Neural progenitor cell (in vitro differentiated cells): ENCODE measurements around the gene TSSK3. TPM values are rescaled to one million over a fixed set of nuclear protein-coding genes. Genes with fewer than 3 reads are reported as not detected.

ENCODE experiments used
- DNase-seq: peaks from one replicate; pipeline ENCODE4 v3.0.0-alpha.2; 2016; ENCODE audit warnings: low spot score
- H2AFZ ChIP-seq: fragments of 200-600 bp; sonication (generic); replicated peaks from 2 replicates; pipeline ENCODE4 v1.6.1; 2016; ENCODE audit warnings: antibody characterized with exemption
- H3F3A ChIP-seq: fragments of 200-600 bp; sonication (generic); 2 replicates; pipeline ENCODE4 v1.6.1; 2016; ENCODE audit warnings: antibody characterized with exemption, low read depth
- H3K27ac ChIP-seq: fragments of 200-600 bp; sonication (generic); 2 replicates; pipeline ENCODE4 v1.5.1; 2016; ENCODE audit warnings: mild to moderate bottlenecking
- H3K27me3 ChIP-seq: fragments of 200-600 bp; sonication (generic); 2 replicates; pipeline ENCODE4 v1.6.1; 2016; ENCODE audit warnings: mild to moderate bottlenecking, moderate library complexity
- H3K36me3 ChIP-seq: fragments of 200-600 bp; sonication (generic); 2 replicates; pipeline ENCODE4 v1.5.1; 2016
- H3K4me1 ChIP-seq: fragments of 200-600 bp; sonication (generic); 2 replicates; pipeline ENCODE4 v1.6.1; 2016; ENCODE audit warnings: mixed run types
- H3K4me2 ChIP-seq: fragments of 200-600 bp; sonication (generic); 2 replicates; pipeline ENCODE4 v1.6.1; 2016
- H3K4me3 ChIP-seq: fragments of 200-600 bp; sonication (generic); 2 replicates; pipeline ENCODE4 v1.5.1; 2016
- H3K79me2 ChIP-seq: fragments of 200-600 bp; sonication (generic); 2 replicates; pipeline ENCODE4 v1.6.1; 2016; ENCODE audit warnings: low read depth
- H3K9ac ChIP-seq: fragments of 200-600 bp; sonication (generic); 2 replicates; pipeline ENCODE4 v1.6.1; 2016
- H3K9me3 ChIP-seq: fragments of 200-600 bp; sonication (generic); 2 replicates; pipeline ENCODE4 v1.5.1; 2016; ENCODE audit warnings: low read depth
- H4K20me1 ChIP-seq: fragments of 200-600 bp; sonication (generic); 2 replicates; pipeline ENCODE4 v1.6.1; 2016; ENCODE audit warnings: low read depth
- H3K27ac Mint-ChIP-seq: 3 replicates; pipeline ENCODE4 v1.8.0; 2021; ENCODE audit warnings: mixed read lengths
- H3K27me3 Mint-ChIP-seq: 2 replicates; pipeline ENCODE4 v1.8.0; 2022; ENCODE audit warnings: low read depth, mild to moderate bottlenecking, inconsistent platforms, moderate library complexity, mixed read lengths; ENCODE audit not compliant: insufficient read depth
- H3K36me3 Mint-ChIP-seq: 3 replicates; pipeline ENCODE4 v1.8.0; 2021; ENCODE audit warnings: mixed read lengths
- H3K4me1 Mint-ChIP-seq: 3 replicates; pipeline ENCODE4 v1.8.0; 2021; ENCODE audit warnings: mixed read lengths
- H3K4me3 Mint-ChIP-seq: 3 replicates; pipeline ENCODE4 v1.8.0; 2021; ENCODE audit warnings: mild to moderate bottlenecking, moderate library complexity, mixed read lengths
- H3K9me3 Mint-ChIP-seq: 3 replicates; pipeline ENCODE4 v1.8.0; 2020; ENCODE audit warnings: mixed read lengths
- EZH2 ChIP-seq: fragments of 200-600 bp; sonication (generic); IDR thresholded peaks from 2 replicates; pipeline ENCODE4 v1.6.1; 2017; ENCODE audit warnings: antibody characterized with exemption, mild to moderate bottlenecking, moderate library complexity
- EZH2phosphoT487 ChIP-seq: fragments of 200-600 bp; sonication (generic); IDR thresholded peaks from 2 replicates; pipeline ENCODE4 v1.6.1; 2017; ENCODE audit warnings: antibody characterized with exemption
- total RNA-seq: library from RNA; depleted of rRNA; stranded (reverse); fragments of >200 nt; gene quantifications from 2 replicates; pipeline ENCODE4 v1.2.3, GENCODE V29; 2015; ENCODE audit warnings: low replicate concordance
- TF ChIP-seq, protein P1 (sequence below): fragments of 200-600 bp; sonication (generic); IDR thresholded peaks from 2 replicates; pipeline ENCODE4 v1.5.1; 2017; ENCODE audit warnings: antibody characterized with exemption, mild to moderate bottlenecking

TSSK3 gene
- total RNA-seq, 1 donor from 2014 or later = not detected

GRCh38 chr1:32405672-32406467 is 43.5 kb downstream of the TSSK3 start:
- Histone ChIP-seq H3K79me2 (no peaks in the 10 kb centered on the region), H3K4me2 (no peak overlapping the region), H3K27me3 (no peaks in the 10 kb centered on the region), H2AFZ (no peak overlapping the region), H3K4me1 (no peaks in the 10 kb centered on the region), H3K9ac (no peak overlapping the region), H4K20me1 (no peaks in the 10 kb centered on the region), H3K4me3 (no peak overlapping the region), H3K36me3 (no peaks in the 10 kb centered on the region), H3F3A (no peaks in the 10 kb centered on the region), H3K27ac (no peak overlapping the region), H3K9me3 (no peaks in the 10 kb centered on the region)
- Mint-ChIP-seq H3K27ac (no peak overlapping the region), H3K9me3 (no peaks in the 10 kb centered on the region), H3K4me3 (no peak overlapping the region), H3K27me3 (no peaks in the 10 kb centered on the region), H3K4me1 (peaks cover 2% of the 10 kb centered on the region), H3K36me3 (no peaks in the 10 kb centered on the region)
- DNase-seq = no peak
- TF ChIP-seq EZH2phosphoT487 = no peak
- TF ChIP-seq, protein P1, sequence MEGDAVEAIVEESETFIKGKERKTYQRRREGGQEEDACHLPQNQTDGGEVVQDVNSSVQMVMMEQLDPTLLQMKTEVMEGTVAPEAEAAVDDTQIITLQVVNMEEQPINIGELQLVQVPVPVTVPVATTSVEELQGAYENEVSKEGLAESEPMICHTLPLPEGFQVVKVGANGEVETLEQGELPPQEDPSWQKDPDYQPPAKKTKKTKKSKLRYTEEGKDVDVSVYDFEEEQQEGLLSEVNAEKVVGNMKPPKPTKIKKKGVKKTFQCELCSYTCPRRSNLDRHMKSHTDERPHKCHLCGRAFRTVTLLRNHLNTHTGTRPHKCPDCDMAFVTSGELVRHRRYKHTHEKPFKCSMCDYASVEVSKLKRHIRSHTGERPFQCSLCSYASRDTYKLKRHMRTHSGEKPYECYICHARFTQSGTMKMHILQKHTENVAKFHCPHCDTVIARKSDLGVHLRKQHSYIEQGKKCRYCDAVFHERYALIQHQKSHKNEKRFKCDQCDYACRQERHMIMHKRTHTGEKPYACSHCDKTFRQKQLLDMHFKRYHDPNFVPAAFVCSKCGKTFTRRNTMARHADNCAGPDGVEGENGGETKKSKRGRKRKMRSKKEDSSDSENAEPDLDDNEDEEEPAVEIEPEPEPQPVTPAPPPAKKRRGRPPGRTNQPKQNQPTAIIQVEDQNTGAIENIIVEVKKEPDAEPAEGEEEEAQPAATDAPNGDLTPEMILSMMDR = no peak
- TF ChIP-seq EZH2 = no peak

DNA sequence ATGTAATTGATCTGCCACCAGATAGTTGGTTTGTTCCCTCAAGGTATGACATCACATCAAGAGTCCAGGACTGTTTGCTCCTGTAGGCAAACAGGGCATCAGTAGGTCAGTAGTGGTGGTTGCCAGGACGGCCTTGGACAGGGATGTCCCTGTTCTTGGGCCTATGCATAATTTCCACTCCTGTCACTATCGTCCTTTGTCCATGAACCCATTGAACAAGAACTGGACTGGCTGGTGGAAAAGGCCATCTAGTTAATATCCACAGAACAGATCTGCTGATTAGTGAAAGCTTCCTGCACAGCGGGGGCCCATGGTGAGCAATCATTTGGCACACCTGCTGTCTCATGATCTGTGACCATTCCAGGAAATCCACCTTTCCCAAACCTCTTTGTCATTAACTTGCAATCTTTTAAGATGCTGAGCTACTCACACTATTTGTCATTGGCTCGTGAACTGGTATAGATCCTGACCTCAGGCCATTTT is 44.3 kb downstream of the TSSK3 start:
- H3K9me3 Mint-ChIP-seq = no peaks in the 10 kb centered on the region
- H3K36me3 ChIP-seq = no peaks in the 10 kb centered on the region
- H4K20me1 ChIP-seq = no peaks in the 10 kb centered on the region
- no peaks in the 10 kb centered on the region for H3K4me1 Mint-ChIP-seq
- H3K27me3 ChIP-seq = no peaks in the 10 kb centered on the region
- H3F3A ChIP-seq = no peaks in the 10 kb centered on the region
- no peak for TF ChIP-seq EZH2phosphoT487
- TF ChIP-seq EZH2 = no peak
- TF ChIP-seq, protein P1 = no peak
- no peaks in the 10 kb centered on the region for H3K27me3 Mint-ChIP-seq
- H3K4me3 ChIP-seq = no peak overlapping the region
- no peak for DNase-seq
- H3K36me3 Mint-ChIP-seq = no peaks in the 10 kb centered on the region
- H3K9me3 ChIP-seq = no peaks in the 10 kb centered on the region
- H3K4me2 ChIP-seq = no peak overlapping the region
- no peak overlapping the region for H3K27ac ChIP-seq
- H3K27ac Mint-ChIP-seq = no peak overlapping the region
- no peaks in the 10 kb centered on the region for H3K4me1 ChIP-seq
- no peak overlapping the region for H3K9ac ChIP-seq
- H3K79me2 ChIP-seq = no peaks in the 10 kb centered on the region
- H3K4me3 Mint-ChIP-seq = no peak overlapping the region
- H2AFZ ChIP-seq = no peak overlapping the region

- DNase-seq = no peak
- peaks cover 3% of the 10 kb centered on the region for H3K36me3 Mint-ChIP-seq
- no peaks in the 10 kb centered on the region for H3K4me1 Mint-ChIP-seq
- Histone ChIP-seq H3K9ac (no peak overlapping the region), H4K20me1 (no peaks in the 10 kb centered on the region), H3K27ac (no peak overlapping the region), H2AFZ (no peak overlapping the region), H3K4me1 (no peaks in the 10 kb centered on the region), H3K9me3 (peaks cover 7% of the 10 kb centered on the region), H3K27me3 (no peaks in the 10 kb centered on the region), H3K36me3 (no peaks in the 10 kb centered on the region), H3K79me2 (no peaks in the 10 kb centered on the region), H3K4me2 (no peak overlapping the region), H3K4me3 (no peak overlapping the region), H3F3A (no peaks in the 10 kb centered on the region)
- H3K27me3 Mint-ChIP-seq = peaks cover 3% of the 10 kb centered on the region
- H3K9me3 Mint-ChIP-seq = peaks cover 15% of the 10 kb centered on the region
- TF ChIP-seq, protein P1 = no peak
- no peak for TF ChIP-seq EZH2phosphoT487
- TF ChIP-seq EZH2 = no peak
- no peak overlapping the region for H3K27ac Mint-ChIP-seq
- no peak overlapping the region for H3K4me3 Mint-ChIP-seq
Observed at GRCh38 chr1:32411261-32411660, 48.9 kb downstream of the TSSK3 start.
